Activated naive CD8-positive, alpha-beta T cell treated with anti-CD3 and anti-CD28 coated beads, Interleukin-2, amount 10 ng/mL, durations not matched to agents 7 days and 5 days (primary cell): ENCODE data around the gene ZEB2. TPM values are rescaled to one million over a fixed set of nuclear protein-coding genes. Genes with fewer than 3 reads are reported as not detected.

Experiments used
- ATAC-seq: fragments of 150-1000 bp; cut with Tn5 transposase; one replicate; pipeline ENCODE4 v1.10.0; 2021; ENCODE audit warnings: low read depth, moderate library complexity
- POLR2A ChIA-PET: fragments of 350-600 bp; sonication (Branson Sonifier 250); formaldehyde crosslinking; loops from one replicate; lab custom pipeline; 2021; ENCODE audit warnings: antibody characterized with exemption; lab: Charles Lee
- DNase-seq: peaks from one replicate; pipeline ENCODE4 v3.0.0; 2021
- H3K27ac Mint-ChIP-seq: one replicate; pipeline ENCODE4 v1.8.0; 2022; ENCODE audit warnings: mild to moderate bottlenecking, mixed read lengths
- H3K27me3 Mint-ChIP-seq: one replicate; pipeline ENCODE4 v1.8.0; 2022; ENCODE audit warnings: mild to moderate bottlenecking, moderate library complexity, mixed read lengths
- H3K36me3 Mint-ChIP-seq: one replicate; pipeline ENCODE4 v1.8.0; 2021; ENCODE audit warnings: mild to moderate bottlenecking, mixed read lengths
- H3K4me1 Mint-ChIP-seq: one replicate; pipeline ENCODE4 v1.8.0; 2021; ENCODE audit warnings: mixed read lengths
- H3K4me3 Mint-ChIP-seq: one replicate; pipeline ENCODE4 v1.8.0; 2022; ENCODE audit warnings: mild to moderate bottlenecking, moderate library complexity, mixed read lengths
- H3K9me3 Mint-ChIP-seq: one replicate; pipeline ENCODE4 v1.8.0; 2021; ENCODE audit warnings: mixed read lengths
- total RNA-seq, 2 experiments: library from RNA; stranded (reverse); gene quantifications; one replicate each; pipeline ENCODE4 v1.2.3, GENCODE V29; 2021

ZEB2 gene
- total RNA-seq, 2 experiments from 2014 or later, result 17.8 to 19.6 TPM

DNA sequence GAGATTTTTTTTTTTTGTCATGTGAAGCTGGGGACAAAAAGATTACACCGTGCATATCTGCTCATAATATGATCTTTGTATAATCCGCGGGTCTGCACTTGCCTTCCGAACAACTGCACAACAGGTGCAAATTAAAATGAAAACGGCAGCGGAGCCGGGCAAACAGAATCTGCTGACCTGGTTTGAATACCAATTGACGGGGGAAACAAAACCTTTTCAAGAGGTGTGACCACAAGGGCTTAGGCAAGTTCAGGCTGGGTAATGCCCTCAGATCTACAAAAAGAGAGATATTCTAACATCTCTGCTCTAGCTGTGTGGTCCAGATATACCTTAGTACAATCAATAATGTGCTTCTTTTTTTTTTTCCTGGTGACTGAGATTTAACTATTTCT, 88.5 kb downstream of the ZEB2 start:
- ATAC-seq (no peak), DNase-seq (no peak)
- Mint-ChIP-seq H3K27ac (no peak overlapping the region), H3K4me1 (peaks cover 2% of the 10 kb centered on the region), H3K36me3 (peaks cover 2% of the 10 kb centered on the region), H3K27me3 (no peaks in the 10 kb centered on the region), H3K4me3 (no peak overlapping the region), H3K9me3 (no peaks in the 10 kb centered on the region)
- POLR2A ChIA-PET, result no interaction called here

DNA sequence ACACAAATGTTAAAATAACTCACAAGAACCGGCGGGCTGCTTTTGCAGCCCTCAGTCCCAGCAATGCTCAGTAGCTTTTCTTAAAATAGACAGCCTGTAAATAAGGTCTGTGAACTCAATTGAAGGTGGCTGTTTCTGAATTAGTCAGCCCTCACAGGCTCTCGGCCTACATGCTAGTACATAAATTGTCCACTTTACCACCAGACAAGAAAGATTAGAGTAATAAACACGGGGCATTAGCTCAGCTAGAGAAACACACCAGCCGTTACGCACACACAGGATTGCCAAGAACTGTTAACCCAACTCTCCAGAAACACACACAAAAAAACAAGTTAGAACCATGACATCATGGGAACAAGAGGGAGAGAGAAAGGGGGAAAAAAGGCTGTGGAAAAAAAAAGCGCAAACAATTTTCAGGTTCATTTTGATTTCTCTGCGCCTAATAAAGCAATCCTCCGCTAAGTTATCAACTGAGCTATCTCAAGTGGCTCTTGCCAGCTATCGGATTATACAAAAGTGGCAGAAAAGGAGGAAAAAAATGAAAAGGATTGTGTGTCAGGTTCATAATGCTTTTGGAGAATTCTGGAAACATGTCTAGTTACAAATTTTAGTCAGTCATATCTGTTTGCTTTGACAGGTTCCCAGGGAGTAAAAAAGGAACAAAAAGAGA, 89.1 kb downstream of the ZEB2 start:
- Mint-ChIP-seq H3K27me3 (no peaks in the 10 kb centered on the region), H3K4me3 (no peak overlapping the region), H3K9me3 (no peaks in the 10 kb centered on the region), H3K27ac (no peak overlapping the region), H3K36me3 (peaks cover 2% of the 10 kb centered on the region), H3K4me1 (peaks cover 4% of the 10 kb centered on the region)
- no peak for ATAC-seq
- DNase-seq, result no peak
- POLR2A ChIA-PET, result no interaction called here

DNA sequence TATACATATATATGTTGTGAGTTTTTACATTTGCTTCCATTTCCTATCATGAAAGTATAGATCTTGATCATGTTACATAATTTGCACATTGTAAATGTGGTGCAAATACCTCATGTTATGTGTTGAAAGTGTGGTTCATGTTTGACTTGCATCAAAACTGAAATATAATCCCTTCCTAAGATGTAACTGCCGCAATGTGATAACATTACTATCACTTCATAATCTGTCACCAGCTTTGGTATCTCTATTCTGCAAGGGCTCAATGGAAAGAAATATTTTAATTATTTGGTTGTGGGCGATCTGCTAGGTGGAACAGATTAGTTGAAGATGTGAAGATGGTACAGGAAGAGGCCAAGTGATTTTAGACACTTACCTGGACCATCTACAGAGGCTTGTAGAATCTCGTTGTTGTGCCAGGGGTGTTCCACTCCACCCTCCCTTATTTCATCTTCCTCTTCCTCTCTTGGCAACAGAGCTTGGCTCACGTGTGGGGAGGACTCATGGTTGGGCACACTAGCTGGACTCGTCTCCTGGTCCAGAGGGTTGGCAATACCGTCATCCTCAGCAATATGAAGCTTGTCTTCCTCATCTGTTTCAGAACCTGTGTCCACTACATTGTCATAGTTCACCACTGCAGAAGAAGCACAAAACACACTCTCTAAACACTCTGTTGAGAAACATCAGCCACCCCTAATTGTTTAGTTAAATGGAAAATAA, 90.4 kb downstream of the ZEB2 start:
- no peak overlapping the region for H3K4me3 Mint-ChIP-seq
- H3K4me1 Mint-ChIP-seq, result peaks cover 6% of the 10 kb centered on the region
- DNase-seq (no peak), ATAC-seq (no peak)
- POLR2A ChIA-PET, result no interaction called here
- H3K27me3 Mint-ChIP-seq, result no peaks in the 10 kb centered on the region
- H3K27ac Mint-ChIP-seq, result no peak overlapping the region
- no peaks in the 10 kb centered on the region for H3K9me3 Mint-ChIP-seq
- H3K36me3 Mint-ChIP-seq, result peaks cover 3% of the 10 kb centered on the region

DNA sequence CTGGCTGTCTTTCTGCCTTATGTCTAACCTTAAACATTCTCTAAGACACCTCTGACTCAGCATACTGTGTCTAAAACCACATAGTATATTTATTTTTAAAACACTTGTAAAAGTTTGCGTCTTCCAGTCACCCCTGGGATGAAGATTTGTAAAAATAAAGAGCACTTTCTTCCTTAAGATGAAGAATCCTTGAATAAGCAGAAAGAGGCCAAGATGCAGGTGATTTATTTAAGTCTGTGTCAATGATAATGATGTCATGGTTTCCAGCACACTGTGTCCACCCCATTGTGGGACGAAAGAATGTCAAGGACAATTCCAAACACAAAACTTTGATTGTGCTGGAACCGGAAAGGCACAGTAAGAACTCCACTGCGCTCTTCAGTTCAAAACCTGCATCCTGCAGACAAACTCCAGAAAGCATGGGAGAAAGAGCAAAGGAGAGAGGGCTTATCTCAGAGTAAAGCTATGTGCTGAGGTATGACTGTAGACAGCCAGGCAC, 92.9 kb downstream of the ZEB2 start:
- no peak for ATAC-seq
- Mint-ChIP-seq H3K27me3 (no peaks in the 10 kb centered on the region), H3K4me1 (peaks cover 7% of the 10 kb centered on the region), H3K36me3 (peaks cover 7% of the 10 kb centered on the region), H3K27ac (no peak overlapping the region), H3K9me3 (peaks cover 2% of the 10 kb centered on the region), H3K4me3 (no peak overlapping the region)
- POLR2A ChIA-PET, result no interaction called here
- no peak for DNase-seq

DNA sequence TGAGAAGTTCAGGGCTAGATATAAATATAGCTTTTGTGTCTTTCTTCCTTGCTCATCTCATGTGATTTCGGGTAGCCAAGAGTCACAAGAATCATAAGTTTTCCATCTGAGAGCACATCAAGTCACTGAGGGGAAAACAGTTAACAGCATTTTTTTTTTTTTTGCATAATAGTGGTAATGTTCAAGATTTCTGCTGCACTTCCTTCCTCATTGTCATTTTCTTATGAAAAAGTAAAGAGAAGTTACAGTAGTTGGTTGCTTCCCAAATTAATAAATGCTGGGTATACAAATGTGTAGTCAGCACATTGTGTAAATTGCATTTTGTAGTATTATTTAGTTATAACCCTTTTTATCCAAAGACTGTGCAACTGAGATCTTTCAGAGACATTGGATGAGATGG, 93.6 kb downstream of the ZEB2 start:
- Mint-ChIP-seq H3K4me3 (no peak overlapping the region), H3K4me1 (peaks cover 7% of the 10 kb centered on the region), H3K36me3 (peaks cover 7% of the 10 kb centered on the region), H3K27me3 (no peaks in the 10 kb centered on the region), H3K9me3 (peaks cover 2% of the 10 kb centered on the region), H3K27ac (no peak overlapping the region)
- ATAC-seq (no peak), DNase-seq (no peak)
- POLR2A ChIA-PET, result no interaction called here

DNA sequence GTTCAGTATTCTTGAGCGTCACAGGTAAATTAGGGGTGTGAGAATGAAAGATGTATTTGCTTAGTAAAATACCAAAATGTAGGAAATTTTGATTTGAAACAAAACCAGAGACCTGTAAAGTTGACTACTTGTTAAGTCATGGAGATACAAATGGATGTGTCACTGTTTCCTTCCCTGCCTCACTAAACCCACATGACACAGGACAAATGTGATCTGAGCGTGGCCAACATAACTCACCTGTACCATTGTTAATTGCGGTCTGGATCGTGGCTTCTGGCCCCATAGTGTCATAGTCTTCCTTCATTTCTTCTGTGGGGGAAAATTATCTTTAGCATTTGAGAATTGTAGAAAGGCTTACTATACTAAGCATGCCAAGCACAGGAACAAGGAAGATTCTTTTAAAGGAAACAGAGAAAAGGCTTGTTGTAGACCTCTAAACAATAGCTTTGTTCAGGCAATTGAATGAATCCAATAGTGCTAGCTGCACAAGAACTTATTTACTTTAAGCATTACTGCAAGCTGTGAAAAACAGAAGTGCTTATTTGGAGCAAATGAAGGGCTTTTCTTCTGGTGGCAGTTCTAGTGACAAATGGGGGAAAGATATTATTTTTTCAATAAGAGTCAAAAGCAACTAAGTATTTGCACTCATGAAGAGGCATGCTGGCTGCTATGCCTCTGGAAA, 95.2 kb downstream of the ZEB2 start:
- Mint-ChIP-seq H3K9me3 (peaks cover 2% of the 10 kb centered on the region), H3K27ac (no peak overlapping the region), H3K27me3 (no peaks in the 10 kb centered on the region), H3K4me1 (peaks cover 7% of the 10 kb centered on the region), H3K36me3 (peaks cover 7% of the 10 kb centered on the region), H3K4me3 (no peak overlapping the region)
- DNase-seq, result no peak
- ATAC-seq, result no peak
- POLR2A ChIA-PET, result no interaction called here

DNA sequence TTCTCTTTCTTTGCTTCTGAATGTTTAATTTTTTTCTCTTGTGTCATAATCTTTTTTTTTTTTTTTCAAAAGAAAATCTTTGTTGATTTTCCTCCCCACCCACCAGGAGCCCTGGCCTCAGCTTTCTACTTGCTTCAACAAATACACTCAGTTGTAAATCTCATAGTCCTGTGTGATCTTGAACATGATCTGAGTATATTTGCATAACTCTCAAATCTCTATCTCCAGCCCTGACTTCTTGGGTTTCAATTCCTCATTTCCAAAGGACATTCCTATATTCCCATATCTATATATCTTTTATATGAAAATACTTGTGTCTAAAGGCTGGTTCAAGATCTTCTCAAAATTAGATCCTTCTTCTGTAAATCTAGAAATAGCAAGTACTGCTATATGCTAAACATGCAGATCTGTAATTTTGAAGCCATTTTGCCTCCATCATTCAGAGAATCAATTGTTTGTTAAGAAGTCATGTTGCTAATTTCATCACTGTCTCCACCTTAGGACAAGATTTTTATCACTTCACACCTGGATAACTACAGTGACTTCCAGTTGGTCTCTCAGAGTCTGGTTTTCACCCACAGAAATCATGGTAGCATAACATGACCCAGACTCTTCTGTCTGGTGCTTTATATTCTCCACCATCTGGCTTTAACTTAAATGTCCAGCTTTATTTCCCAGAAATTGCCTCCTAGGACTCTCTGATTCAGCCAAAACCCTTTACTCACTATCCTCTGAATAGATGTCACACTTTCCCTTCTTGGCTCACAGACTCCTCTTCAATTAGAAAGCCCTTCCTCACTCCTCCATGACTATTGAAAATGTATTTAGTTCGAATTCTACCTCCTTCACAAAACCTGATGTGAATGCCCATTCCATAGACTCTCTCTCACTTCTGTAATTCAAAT, 98.1 kb downstream of the ZEB2 start:
- Mint-ChIP-seq H3K9me3 (peaks cover 5% of the 10 kb centered on the region), H3K27ac (no peak overlapping the region)
- POLR2A ChIA-PET, result no interaction called here

DNA sequence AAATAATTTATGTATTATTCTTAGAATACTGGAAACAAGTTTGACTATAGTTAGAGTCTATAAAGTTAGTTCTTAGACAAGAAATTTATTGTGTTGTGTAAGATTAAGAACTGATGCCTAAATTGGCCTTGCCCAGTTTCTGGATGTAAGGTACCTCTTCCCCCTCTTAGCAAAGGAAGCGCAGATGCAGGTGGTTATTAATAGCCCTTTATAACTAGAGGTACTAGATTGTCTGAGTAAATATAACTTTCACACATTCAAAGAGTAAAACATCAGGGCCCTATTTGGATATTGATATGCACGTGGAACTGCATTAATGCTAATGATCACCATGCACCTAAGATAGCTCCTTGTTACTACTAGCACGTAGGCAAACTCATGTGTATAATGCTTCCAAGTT, 100.7 kb downstream of the ZEB2 start:
- H3K36me3 Mint-ChIP-seq, result peaks cover 2% of the 10 kb centered on the region
- ATAC-seq, result no peak
- peaks cover 6% of the 10 kb centered on the region for H3K4me1 Mint-ChIP-seq
- no peaks in the 10 kb centered on the region for H3K27me3 Mint-ChIP-seq
- H3K4me3 Mint-ChIP-seq, result no peak overlapping the region
- POLR2A ChIA-PET, result no interaction called here
- no peak overlapping the region for H3K27ac Mint-ChIP-seq
- no peak for DNase-seq
- H3K9me3 Mint-ChIP-seq, result peaks cover 6% of the 10 kb centered on the region

More for the DNA sequence above, 98.1 kb downstream of the ZEB2 start:
- Mint-ChIP-seq H3K36me3 (peaks cover 5% of the 10 kb centered on the region), H3K4me3 (no peak overlapping the region), H3K27me3 (no peaks in the 10 kb centered on the region), H3K4me1 (peaks cover 5% of the 10 kb centered on the region)
- no peak for DNase-seq
- ATAC-seq, result no peak

DNA sequence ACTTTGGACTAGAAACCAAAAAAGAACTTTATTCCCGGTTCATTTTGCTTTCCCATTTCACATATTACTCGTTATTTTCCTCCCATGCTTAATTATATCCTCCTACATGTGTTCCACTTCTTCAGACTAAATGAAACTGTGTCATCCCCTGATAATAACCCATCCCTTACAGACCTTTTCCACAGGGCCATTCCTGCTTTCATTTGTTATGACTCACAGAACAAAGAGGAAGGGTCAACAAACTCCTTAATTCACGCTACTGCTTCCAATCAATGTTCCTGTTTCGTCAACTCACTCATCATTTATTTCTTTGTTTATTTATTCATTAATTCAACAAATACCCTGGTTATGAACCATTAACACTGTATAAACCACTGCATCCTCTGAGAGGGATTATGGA, 104.5 kb downstream of the ZEB2 start:
- Mint-ChIP-seq H3K27ac (no peak overlapping the region), H3K9me3 (peaks cover 4% of the 10 kb centered on the region), H3K4me1 (peaks cover 6% of the 10 kb centered on the region), H3K27me3 (no peaks in the 10 kb centered on the region), H3K4me3 (no peak overlapping the region), H3K36me3 (no peaks in the 10 kb centered on the region)
- ATAC-seq (no peak), DNase-seq (no peak)
- POLR2A ChIA-PET, result interaction anchor here (0.6 kb wide), 1 partner anchor 81 kb away, joined by 4 read pairs; no protein-coding TSS in a partner anchor

DNA sequence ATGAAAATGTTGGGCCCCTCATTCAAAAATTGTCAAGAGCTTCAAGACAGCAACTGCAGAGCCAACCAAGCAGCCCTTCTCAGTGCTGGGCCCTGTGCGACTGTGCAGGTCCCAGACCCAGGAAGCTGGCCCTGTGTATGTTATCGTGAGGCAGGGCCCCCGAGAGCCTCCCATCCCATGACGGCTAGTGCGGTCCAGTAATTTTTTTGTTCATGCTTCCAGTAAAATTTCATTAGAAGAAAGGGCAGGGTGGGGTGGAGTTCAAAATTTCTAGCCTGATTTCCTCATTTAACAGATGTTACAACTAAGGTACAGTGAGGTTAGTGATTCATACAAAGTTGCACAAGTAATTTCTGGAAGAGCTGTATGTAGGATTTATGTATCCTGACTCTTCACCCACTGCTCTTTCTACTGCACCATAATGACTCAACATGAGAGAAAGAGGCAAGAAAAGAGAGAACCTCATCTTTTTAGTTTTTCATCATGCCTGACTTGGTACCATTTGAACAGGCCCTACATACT, 105.5 kb downstream of the ZEB2 start:
- ATAC-seq (peak; percentile 33), DNase-seq (no peak)
- Mint-ChIP-seq H3K9me3 (peaks cover 4% of the 10 kb centered on the region), H3K4me1 (peaks cover 6% of the 10 kb centered on the region), H3K4me3 (no peak overlapping the region), H3K27me3 (no peaks in the 10 kb centered on the region), H3K27ac (no peak overlapping the region), H3K36me3 (no peaks in the 10 kb centered on the region)
- POLR2A ChIA-PET, result no interaction called here

DNA sequence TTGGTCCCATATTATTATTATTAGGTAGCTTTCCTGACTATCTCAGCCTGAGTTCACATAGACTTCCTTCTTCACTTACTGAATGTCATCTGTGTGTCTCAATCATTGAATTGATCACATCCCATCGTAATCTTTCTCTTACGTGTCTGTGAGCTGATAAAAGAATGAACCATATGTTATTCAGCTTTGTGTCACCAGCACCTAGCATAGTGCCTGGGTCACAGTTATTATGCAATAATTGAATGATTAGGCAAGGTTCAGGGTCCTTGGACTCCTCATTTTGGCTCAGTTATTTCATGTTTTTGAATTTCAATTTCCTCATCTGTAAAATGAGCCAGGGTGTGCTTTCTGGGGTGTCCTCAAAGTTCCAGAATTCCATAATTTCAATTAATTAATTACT, 107.2 kb downstream of the ZEB2 start:
- H3K36me3 Mint-ChIP-seq, result no peaks in the 10 kb centered on the region
- H3K27ac Mint-ChIP-seq, result no peak overlapping the region
- H3K27me3 Mint-ChIP-seq, result no peaks in the 10 kb centered on the region
- POLR2A ChIA-PET, result no interaction called here
- ATAC-seq (no peak), DNase-seq (no peak)
- H3K4me1 Mint-ChIP-seq, result peaks cover 6% of the 10 kb centered on the region
- H3K4me3 Mint-ChIP-seq, result no peak overlapping the region
- peaks cover 4% of the 10 kb centered on the region for H3K9me3 Mint-ChIP-seq

DNA sequence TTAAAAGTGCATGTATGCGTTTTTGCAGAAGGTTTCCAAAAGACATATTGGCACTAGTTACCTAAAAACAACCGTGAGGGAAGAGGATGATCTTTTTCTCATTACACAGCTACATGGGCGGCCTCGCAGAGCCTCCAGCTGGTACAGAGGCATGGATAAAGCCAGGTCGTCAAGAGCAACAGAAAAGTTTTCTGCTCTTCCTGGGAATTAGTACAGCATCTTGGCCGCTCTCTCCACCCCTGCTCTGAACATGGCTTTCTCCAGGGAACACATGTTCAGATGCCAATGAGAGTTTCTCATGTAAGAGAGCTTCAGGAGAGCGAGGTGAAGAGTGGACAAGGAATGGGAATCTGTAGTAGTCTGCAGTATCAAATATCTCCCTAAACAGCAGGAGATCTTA, 108.4 kb downstream of the ZEB2 start:
- POLR2A ChIA-PET, result no interaction called here
- H3K27me3 Mint-ChIP-seq, result peaks cover under 1% of the 10 kb centered on the region
- no peak overlapping the region for H3K4me3 Mint-ChIP-seq
- no peak overlapping the region for H3K27ac Mint-ChIP-seq
- H3K36me3 Mint-ChIP-seq, result no peaks in the 10 kb centered on the region
- H3K4me1 Mint-ChIP-seq, result peaks cover 6% of the 10 kb centered on the region
- ATAC-seq, result no peak
- peaks cover 3% of the 10 kb centered on the region for H3K9me3 Mint-ChIP-seq
- DNase-seq, result no peak

DNA sequence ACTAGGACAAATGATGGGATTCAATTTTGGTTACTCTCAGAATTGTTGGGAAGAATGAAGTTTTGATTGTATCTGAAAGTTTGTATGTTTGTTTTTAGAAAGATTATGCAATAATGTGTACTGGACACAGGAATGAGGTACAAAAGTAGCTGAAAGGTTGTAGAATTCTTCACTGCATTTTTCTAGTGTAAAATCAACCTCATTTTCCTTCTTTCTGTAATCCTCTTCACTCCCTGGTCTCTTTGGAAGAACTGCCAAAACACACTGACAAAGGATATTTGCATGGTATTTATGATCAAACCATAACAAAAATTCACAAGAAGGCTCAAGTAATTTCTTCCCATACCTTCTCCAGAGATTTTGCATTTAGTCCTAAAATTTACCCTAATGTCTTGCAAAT, 110.7 kb downstream of the ZEB2 start:
- DNase-seq, result no peak
- peaks cover 3% of the 10 kb centered on the region for H3K4me1 Mint-ChIP-seq
- POLR2A ChIA-PET, result no interaction called here
- peaks cover 2% of the 10 kb centered on the region for H3K27me3 Mint-ChIP-seq
- no peak overlapping the region for H3K4me3 Mint-ChIP-seq
- no peaks in the 10 kb centered on the region for H3K36me3 Mint-ChIP-seq
- no peak overlapping the region for H3K27ac Mint-ChIP-seq
- no peak for ATAC-seq
- H3K9me3 Mint-ChIP-seq, result peaks cover 2% of the 10 kb centered on the region
